ENCODE data around the gene APBB2.

DNA sequence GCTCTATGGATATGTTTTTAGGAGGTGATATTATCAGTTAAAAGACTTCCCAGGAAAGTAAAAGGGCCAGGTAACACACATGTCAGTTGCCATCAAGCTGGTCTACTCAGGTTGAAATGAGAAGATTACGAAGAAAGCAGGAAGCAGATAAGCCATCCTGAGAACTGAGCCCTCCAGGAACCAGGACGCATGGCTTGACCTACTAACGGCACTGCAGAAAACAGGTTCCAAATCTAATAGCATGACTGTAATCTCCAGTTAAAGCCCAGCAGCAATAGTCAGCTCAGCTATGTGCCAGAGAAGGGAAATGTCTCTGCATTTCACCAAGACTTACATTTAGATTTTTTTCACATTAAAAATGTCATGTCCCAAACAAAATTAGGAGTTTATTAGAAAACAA lies 77.9 kb downstream of the APBB2 start:
- no peak for TF ChIP-seq EZH2 (IDR thresholded peaks at IDR 0.05; ENCODE audit: borderline replicate concordance, control insufficient read depth, low read depth, low read length)
- TF ChIP-seq ZNF384 (IDR thresholded peaks at IDR 0.05; ENCODE audit: borderline replicate concordance, low read depth, low read length), result no peak
- TF ChIP-seq POLR2AphosphoS5 (IDR thresholded peaks at IDR 0.05; ENCODE audit: low read length), result no peak
- TF ChIP-seq, protein P1, sequence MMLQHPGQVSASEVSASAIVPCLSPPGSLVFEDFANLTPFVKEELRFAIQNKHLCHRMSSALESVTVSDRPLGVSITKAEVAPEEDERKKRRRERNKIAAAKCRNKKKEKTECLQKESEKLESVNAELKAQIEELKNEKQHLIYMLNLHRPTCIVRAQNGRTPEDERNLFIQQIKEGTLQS (IDR thresholded peaks at IDR 0.05; ENCODE audit: borderline replicate concordance, extremely low read depth, low read depth, low read length), result no peak
